HEK293 (cell line): ENCODE results near the gene ALG6.

Source experiments
- EGR2 ChIP-seq: fragments of 450-650 bp; formaldehyde crosslinking; IDR thresholded peaks from 2 replicates; pipeline ENCODE4 v1.5.1; 2016; ENCODE audit warnings: low read depth, missing biosample characterization, missing genetic modification characterization
- ELK4 ChIP-seq: IDR thresholded peaks from 2 replicates; pipeline ENCODE4 v1.6.1; 2011; ENCODE audit warnings: mild to moderate bottlenecking, low read depth, low read length, borderline replicate concordance
- FEZF1 ChIP-seq: fragments of 450-650 bp; formaldehyde crosslinking; IDR thresholded peaks from 2 replicates; pipeline ENCODE4 v1.5.1; 2016; ENCODE audit warnings: missing biosample characterization, missing genetic modification characterization
- KLF10 ChIP-seq: fragments of 450-650 bp; IDR thresholded peaks from 2 replicates; pipeline ENCODE4 v1.5.1; 2018; ENCODE audit warnings: missing biosample characterization, mild to moderate bottlenecking, missing genetic modification characterization
- PRDM1 ChIP-seq: fragments of 450-650 bp; formaldehyde crosslinking; IDR thresholded peaks from 2 replicates; pipeline ENCODE4; 2016; ENCODE audit warnings: missing biosample characterization, missing genetic modification characterization
- PRDM2 ChIP-seq: fragments of 450-650 bp; formaldehyde crosslinking; IDR thresholded peaks from 2 replicates; pipeline ENCODE4 v1.5.1; 2016; ENCODE audit warnings: missing biosample characterization, missing genetic modification characterization, borderline replicate concordance
- ZBTB7A ChIP-seq: fragments of 450-650 bp; formaldehyde crosslinking; IDR thresholded peaks from 2 replicates; pipeline ENCODE4 v1.5.1; 2016; ENCODE audit warnings: low read depth, missing biosample characterization, missing genetic modification characterization
- ZFP41 ChIP-seq: fragments of 450-650 bp; formaldehyde crosslinking; IDR thresholded peaks from 2 replicates; pipeline ENCODE4 v1.5.1; 2016; ENCODE audit warnings: missing biosample characterization, missing genetic modification characterization, borderline replicate concordance
- ZNF112 ChIP-seq: fragments of 450-650 bp; formaldehyde crosslinking; IDR thresholded peaks from 2 replicates; pipeline ENCODE4 v1.5.0; 2017; ENCODE audit warnings: missing biosample characterization, missing genetic modification characterization
- ZNF138 ChIP-seq: fragments of 450-650 bp; formaldehyde crosslinking; IDR thresholded peaks from 2 replicates; pipeline ENCODE4 v1.5.1; 2016; ENCODE audit warnings: missing biosample characterization, missing genetic modification characterization, borderline replicate concordance
- ZNF157 ChIP-seq: fragments of 450-650 bp; formaldehyde crosslinking; IDR thresholded peaks from 2 replicates; pipeline ENCODE4 v1.5.1; 2016; ENCODE audit warnings: missing biosample characterization, missing genetic modification characterization
- ZNF169 ChIP-seq: fragments of 450-650 bp; formaldehyde crosslinking; IDR thresholded peaks from 2 replicates; pipeline ENCODE4 v1.5.1; 2016; ENCODE audit warnings: missing biosample characterization, missing genetic modification characterization
- ZNF175 ChIP-seq: fragments of 450-650 bp; formaldehyde crosslinking; IDR thresholded peaks from 2 replicates; pipeline ENCODE4 v1.5.1; 2016; ENCODE audit warnings: missing biosample characterization, missing genetic modification characterization
- ZNF214 ChIP-seq: fragments of 450-650 bp; formaldehyde crosslinking; IDR thresholded peaks from 2 replicates; pipeline ENCODE4 v1.5.1; 2017; ENCODE audit warnings: missing biosample characterization, mild to moderate bottlenecking, missing genetic modification characterization, borderline replicate concordance
- ZNF280C ChIP-seq: fragments of 450-650 bp; formaldehyde crosslinking; IDR thresholded peaks from 2 replicates; pipeline ENCODE4 v1.5.1; 2016; ENCODE audit warnings: missing biosample characterization, missing genetic modification characterization
- ZNF37A ChIP-seq: fragments of 450-650 bp; IDR thresholded peaks from 2 replicates; pipeline ENCODE4 v1.5.1; 2018; ENCODE audit warnings: missing biosample characterization, missing genetic modification characterization
- ZNF423 ChIP-seq: fragments of 450-650 bp; formaldehyde crosslinking; IDR thresholded peaks from 2 replicates; pipeline ENCODE4 v1.5.1; 2016; ENCODE audit warnings: missing biosample characterization, missing genetic modification characterization
- ZNF449 ChIP-seq: fragments of 450-650 bp; formaldehyde crosslinking; IDR thresholded peaks from 2 replicates; pipeline ENCODE4 v1.5.1; 2017; ENCODE audit warnings: missing biosample characterization, mild to moderate bottlenecking, missing genetic modification characterization, moderate library complexity
- ZNF501 ChIP-seq: fragments of 450-650 bp; formaldehyde crosslinking; IDR thresholded peaks from 2 replicates; pipeline ENCODE4 v1.5.1; 2016; ENCODE audit warnings: missing biosample characterization, missing genetic modification characterization
- ZNF529 ChIP-seq: fragments of 450-650 bp; formaldehyde crosslinking; IDR thresholded peaks from 2 replicates; pipeline ENCODE4 v1.5.1; 2017; ENCODE audit warnings: missing genetic modification characterization, missing biosample characterization; ENCODE audit not compliant: insufficient replicate concordance
- ZNF560 ChIP-seq: fragments of 450-650 bp; formaldehyde crosslinking; IDR thresholded peaks from 2 replicates; pipeline ENCODE4 v1.5.1; 2017; ENCODE audit warnings: missing biosample characterization, missing genetic modification characterization, borderline replicate concordance
- ZNF580 ChIP-seq: fragments of 450-650 bp; formaldehyde crosslinking; IDR thresholded peaks from 2 replicates; pipeline ENCODE4 v1.5.1; 2016; ENCODE audit warnings: missing biosample characterization, missing genetic modification characterization
- ZNF585B ChIP-seq: fragments of 450-650 bp; formaldehyde crosslinking; IDR thresholded peaks from 2 replicates; pipeline ENCODE4 v1.5.1; 2016; ENCODE audit warnings: missing biosample characterization, missing genetic modification characterization
- ZNF677 ChIP-seq: fragments of 450-650 bp; IDR thresholded peaks from 2 replicates; pipeline ENCODE4 v1.5.0; 2018; ENCODE audit warnings: missing biosample characterization, mild to moderate bottlenecking, missing genetic modification characterization, moderate library complexity
- ZNF76 ChIP-seq: fragments of 450-650 bp; formaldehyde crosslinking; IDR thresholded peaks from 2 replicates; pipeline ENCODE4; 2016; ENCODE audit warnings: low read depth, missing biosample characterization, missing genetic modification characterization, borderline replicate concordance
- TF ChIP-seq, protein P1 (sequence below): fragments of 450-650 bp; formaldehyde crosslinking; IDR thresholded peaks from 2 replicates; pipeline ENCODE4 v1.5.1; 2017; ENCODE audit warnings: missing biosample characterization, missing genetic modification characterization
- TF ChIP-seq, protein P2 (sequence below): fragments of 450-650 bp; formaldehyde crosslinking; IDR thresholded peaks from 2 replicates; pipeline ENCODE4 v1.5.1; 2017; ENCODE audit warnings: missing biosample characterization, missing genetic modification characterization

The ALG6 gene

DNA sequence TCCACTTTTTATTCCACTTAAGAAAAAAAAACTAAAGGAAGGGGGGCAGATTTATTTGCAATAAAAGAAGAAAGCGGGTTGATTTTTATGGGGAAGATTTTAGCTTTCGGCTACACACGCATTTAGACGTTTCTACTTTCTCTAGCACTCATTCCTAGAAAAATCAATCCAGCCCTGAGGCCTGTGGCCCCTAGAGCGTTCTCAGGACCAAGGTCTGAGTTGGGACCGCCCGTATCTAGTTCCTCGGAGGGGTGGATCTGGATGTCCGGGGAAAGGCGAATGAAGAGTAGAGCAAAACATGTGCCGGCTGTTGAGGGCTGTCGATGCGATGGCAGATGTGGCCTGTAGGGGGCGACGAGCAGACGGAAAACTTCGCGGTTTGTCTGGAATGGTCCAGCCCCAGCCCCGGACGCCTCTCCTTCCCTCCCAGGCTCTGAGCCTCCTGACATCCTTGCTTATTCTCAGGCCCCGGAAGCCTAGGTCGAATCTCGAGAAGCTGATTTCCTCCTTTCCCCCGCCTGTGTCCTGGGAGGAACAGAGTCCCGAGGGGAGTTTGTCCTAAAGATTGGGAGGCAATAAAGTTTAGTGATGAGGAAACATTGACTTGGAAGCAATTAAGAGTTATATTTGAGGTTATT lies 39.9 kb upstream of the ALG6 start (continued):
- TF ChIP-seq ZNF280C (tag by site-specific recombination) (no peak), ZNF214 (no peak), ZFP41 (tag by site-specific recombination) (no peak), ZNF501 (no peak; the same call in 1 of the 2 replicates), ZNF138 (tag by site-specific recombination) (no peak), ZNF169 (tag by site-specific recombination) (no peak), ZNF580 (no peak), ZNF76 (tag by site-specific recombination) (no peak), PRDM2 (tag by site-specific recombination) (no peak), ZNF112 (no peak), ZNF529 (tag by site-specific recombination) (no peak), EGR2 (no peak), PRDM1 (tag by site-specific recombination) (no peak; the same call in 1 of the 2 replicates), ELK4 (no peak), ZBTB7A (no peak), ZNF157 (no peak), ZNF560 (no peak), ZNF175 (tag by site-specific recombination) (no peak), ZNF449 (tag by site-specific recombination) (no peak), KLF10 (tag by site-specific recombination) (no peak), ZNF677 (no peak), ZNF585B (no peak), ZNF37A (no peak), ZNF423 (tag by site-specific recombination) (no peak), FEZF1 (tag by site-specific recombination) (no peak)
- TF ChIP-seq, protein P1, sequence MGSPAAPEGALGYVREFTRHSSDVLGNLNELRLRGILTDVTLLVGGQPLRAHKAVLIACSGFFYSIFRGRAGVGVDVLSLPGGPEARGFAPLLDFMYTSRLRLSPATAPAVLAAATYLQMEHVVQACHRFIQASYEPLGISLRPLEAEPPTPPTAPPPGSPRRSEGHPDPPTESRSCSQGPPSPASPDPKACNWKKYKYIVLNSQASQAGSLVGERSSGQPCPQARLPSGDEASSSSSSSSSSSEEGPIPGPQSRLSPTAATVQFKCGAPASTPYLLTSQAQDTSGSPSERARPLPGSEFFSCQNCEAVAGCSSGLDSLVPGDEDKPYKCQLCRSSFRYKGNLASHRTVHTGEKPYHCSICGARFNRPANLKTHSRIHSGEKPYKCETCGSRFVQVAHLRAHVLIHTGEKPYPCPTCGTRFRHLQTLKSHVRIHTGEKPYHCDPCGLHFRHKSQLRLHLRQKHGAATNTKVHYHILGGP (tag by site-specific recombination), result no peak
- TF ChIP-seq, protein P2, sequence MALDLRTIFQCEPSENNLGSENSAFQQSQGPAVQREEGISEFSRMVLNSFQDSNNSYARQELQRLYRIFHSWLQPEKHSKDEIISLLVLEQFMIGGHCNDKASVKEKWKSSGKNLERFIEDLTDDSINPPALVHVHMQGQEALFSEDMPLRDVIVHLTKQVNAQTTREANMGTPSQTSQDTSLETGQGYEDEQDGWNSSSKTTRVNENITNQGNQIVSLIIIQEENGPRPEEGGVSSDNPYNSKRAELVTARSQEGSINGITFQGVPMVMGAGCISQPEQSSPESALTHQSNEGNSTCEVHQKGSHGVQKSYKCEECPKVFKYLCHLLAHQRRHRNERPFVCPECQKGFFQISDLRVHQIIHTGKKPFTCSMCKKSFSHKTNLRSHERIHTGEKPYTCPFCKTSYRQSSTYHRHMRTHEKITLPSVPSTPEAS (tag by site-specific recombination), result no peak
